NAMALWA (cell line): ENCODE measurements around the gene TRPM3.

Experiments used
- DNase-seq: peaks from one replicate; pipeline ENCODE4 v3.0.0-alpha.2; 2015; ENCODE audit warnings: low spot score

The TRPM3 gene

DNA sequence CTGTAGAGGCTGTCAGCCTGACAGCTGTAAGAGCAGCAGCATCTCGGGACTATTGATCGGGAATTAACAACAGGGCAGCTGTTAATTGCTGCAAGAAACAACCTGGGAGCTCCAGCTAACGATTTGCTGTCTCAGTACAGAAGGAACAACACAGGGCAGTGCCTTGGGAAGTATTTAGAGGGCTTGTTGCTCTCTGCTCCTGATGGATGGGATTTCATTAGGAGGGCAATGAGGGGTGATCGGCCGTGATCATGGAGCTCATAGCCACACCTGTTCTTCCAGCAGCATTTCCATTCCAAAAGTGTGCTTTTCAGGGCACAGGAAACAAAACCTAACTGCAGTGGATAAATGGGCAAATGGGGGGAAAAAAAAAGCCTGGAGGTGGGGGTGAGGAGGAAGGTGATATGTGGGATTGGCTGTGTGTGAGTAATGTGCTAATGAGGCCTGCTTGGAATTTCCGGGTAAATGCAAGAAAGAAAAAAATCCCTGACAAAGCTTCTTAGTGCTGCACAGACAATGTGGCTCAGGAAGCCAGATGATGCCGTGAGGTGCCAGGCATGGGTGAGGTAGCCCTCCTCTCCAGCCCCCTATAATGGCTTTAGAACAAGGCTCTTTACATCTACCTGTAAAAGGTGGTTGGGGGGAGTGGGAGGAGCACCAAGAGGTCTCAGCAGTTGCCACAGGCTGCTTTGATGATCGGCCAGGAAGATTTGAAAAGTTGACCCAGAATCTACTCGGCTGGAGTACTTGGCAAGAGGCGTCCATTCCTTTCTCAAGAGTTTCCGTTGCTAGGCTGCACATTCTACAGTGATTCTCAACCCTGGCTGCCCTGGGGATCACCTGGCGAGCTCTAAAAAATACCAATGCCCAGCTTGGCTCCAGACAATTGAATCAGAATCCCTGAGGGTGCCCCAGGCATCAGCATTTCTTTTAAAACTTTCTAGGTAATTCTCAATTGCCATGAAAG, 567.4 kb downstream of the TRPM3 start:
- DNase-seq = no peak

GRCh38 chr9:70552561-70552960, 568.9 kb downstream of the TRPM3 start:
- no peak for DNase-seq

GRCh38 chr9:70551801-70552200, 569.6 kb downstream of the TRPM3 start:
- DNase-seq = no peak

GRCh38 chr9:70551396-70551795, 570.0 kb downstream of the TRPM3 start:
- DNase-seq = no peak

DNA sequence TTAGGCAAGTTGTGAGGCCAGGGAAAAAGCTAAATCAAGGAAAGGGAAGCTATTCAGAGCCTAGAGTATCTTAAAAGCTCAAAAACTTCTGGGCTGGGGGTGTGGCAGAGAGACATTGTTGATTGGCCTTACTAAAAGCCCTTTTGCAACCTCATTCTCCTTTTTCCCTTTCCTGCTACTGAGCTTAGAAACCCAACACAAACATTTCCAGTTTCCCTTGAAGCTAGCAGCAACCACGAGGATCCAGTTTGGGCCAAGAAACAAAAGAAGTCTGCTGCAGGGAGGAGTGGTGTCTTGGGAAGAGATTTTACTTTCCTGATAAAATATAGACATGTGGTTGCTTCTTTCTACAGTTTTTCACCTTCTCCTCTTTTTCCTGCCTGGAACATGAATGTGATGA, 571.5 kb downstream of the TRPM3 start:
- DNase-seq = no peak

- no peak for DNase-seq
Observed at GRCh38 chr9:70542311-70542931, 579.0 kb downstream of the TRPM3 start.

GRCh38 chr9:70540016-70540415, 581.4 kb downstream of the TRPM3 start:
- no peak for DNase-seq

- DNase-seq = no peak
Observed at GRCh38 chr9:70539526-70539925, 581.9 kb downstream of the TRPM3 start.

DNA sequence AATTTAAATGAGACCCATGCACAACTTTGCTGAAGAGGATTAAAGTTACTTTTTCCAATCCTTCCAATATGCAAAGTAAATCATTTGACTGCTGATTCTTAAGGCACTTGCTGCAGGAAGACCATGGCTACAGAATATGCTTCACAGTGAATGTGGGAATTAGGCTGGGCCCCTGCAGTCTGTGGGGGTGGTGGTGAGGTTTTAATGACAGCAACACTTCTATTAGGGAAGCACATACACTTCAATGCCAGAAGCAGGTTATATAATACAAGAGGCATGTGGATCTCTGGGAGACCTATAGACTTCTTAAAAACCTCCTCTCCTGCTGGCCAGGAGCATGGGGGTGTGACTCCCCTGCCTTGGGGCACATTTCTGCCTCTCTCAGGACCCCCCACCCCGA, 582.4 kb downstream of the TRPM3 start:
- DNase-seq = no peak

- DNase-seq = no peak
Observed at GRCh38 chr9:70537084-70537483, 584.3 kb downstream of the TRPM3 start.

- DNase-seq = no peak
Observed at GRCh38 chr9:70535546-70536323, 585.7 kb downstream of the TRPM3 start.

DNA sequence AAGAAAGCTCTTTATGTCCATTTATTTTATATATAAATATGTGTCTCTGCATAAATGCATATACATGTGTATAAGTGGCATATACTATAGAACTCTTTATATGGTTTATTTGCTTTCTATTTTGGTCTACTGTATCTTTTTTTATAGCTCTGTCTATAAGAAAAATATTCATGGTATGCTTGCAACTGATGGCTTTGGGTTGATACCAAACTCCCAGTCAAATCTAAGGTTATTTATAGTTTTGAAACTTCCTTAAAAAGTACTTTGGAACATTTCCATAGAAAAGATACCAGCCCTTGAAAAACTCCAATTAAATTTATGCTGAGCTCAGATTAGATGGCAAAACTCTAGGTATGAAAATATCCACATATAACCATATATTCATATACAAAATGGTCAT, 587.0 kb downstream of the TRPM3 start:
- DNase-seq = no peak

DNA sequence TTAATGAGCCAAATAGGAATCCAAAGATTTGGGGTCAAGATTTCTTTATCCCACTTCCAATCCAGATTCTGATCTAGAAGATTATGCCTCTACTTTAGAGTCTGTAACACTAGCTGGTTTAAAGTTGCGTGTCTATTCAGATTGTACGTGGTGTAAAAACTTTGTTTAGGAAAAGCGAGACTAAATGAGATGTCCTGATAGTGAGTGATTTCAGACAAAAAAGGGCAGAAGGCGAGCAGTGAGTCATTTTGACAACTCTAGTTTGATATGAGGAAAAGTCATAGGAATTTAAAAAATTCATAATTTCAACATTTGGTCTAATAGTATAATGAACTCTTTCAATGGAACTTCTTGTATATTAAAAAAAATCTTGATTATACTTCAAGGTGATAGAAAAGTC, 587.4 kb downstream of the TRPM3 start:
- DNase-seq = no peak

DNA sequence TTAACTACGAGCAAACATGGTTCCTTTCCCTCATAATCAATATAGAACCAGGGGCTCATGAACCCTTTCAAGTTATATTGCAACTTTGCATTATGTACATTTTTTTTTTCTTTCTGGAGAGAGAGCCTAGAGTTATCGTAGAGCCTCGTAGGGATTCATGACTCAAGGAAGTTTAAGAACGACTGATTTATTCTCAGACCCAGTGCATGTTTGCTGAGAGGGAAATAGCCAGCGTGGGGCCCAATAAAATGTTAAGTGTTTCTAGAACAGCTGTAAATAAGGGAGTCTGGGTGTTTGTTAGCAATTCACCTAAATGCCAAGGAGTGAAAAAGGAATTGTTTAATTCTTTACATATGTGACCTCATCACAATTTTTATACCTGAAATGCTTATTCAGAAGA, 587.9 kb downstream of the TRPM3 start:
- no peak for DNase-seq

DNA sequence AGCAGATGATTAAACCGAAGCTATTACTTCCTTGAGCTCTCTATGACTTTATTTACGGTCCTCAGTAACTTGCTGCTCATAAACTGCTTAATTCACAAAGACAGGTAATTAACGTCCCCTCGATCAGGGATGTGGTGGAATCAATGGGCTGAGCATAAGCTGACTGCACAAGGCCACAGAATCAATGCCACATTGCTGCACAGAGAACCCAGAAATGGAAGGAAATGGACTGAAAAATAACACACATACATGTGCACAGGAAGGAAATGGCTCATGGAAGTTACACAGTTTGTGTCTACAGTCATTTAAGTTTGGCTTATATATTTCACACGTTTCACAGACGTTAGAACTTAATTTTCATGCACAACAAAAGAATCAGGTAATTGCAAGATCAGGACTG, 588.7 kb downstream of the TRPM3 start:
- DNase-seq = no peak

DNA sequence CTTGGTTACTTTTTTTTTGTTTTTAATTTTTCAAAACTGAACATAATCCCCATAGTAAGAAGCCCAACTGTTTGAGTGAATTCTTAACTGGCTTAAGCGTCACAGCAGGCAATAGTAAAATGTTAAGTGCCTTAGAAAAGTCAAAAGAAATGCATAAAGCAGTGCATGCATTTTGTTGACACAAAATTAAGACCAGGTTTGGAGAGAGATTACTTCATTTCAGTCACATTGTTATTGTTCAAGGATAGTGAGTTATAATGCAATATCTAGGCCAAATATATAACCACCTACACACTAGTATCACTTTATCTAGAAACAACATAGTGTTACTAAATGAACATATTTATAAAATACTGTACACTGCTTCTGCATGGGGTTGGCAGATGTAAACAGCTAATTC, 590.1 kb downstream of the TRPM3 start:
- no peak for DNase-seq

- DNase-seq = no peak
Observed at GRCh38 chr9:70530716-70531115, 590.7 kb downstream of the TRPM3 start.

- DNase-seq = no peak
Observed at GRCh38 chr9:70529833-70530232, 591.6 kb downstream of the TRPM3 start.

GRCh38 chr9:70529377-70529776, 592.0 kb downstream of the TRPM3 start:
- no peak for DNase-seq

GRCh38 chr9:70526902-70527301, 594.5 kb downstream of the TRPM3 start:
- DNase-seq = no peak

DNA sequence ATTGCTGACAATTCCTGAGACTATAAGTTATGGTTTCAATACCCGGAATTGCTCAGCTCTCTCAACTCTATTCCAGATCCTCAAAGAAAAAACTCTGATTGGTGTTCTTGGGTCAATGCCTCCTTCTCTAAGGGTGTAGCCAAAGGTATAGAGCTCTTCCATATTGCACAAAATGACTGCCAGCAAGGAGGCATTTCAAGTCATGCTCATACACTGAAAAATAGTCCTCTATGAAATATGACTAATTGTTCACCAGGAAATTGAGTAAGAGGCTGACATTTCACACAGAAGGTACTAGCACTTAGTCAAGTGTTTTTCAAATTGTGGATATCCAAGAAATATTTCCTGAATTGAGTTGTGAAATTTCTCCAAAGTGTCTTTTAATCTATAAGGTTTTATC, 595.9 kb downstream of the TRPM3 start:
- DNase-seq = no peak

- DNase-seq = peak; percentile 3
Observed at GRCh38 chr9:70519912-70520724, 601.3 kb downstream of the TRPM3 start.
